Tongue (tissue), 2 donors: ENCODE results near the gene PDGFRB. TPM values are rescaled to one million over a fixed set of nuclear protein-coding genes. Genes with fewer than 3 reads are reported as not detected.

ENCODE experiments used
- DNase-seq: peaks from one replicate; pipeline ENCODE4 v3.0.0-alpha.2; 2015
- total RNA-seq: library from RNA; depleted of rRNA; stranded (reverse); fragments of >200 nt; gene quantifications from one replicate; pipeline ENCODE4 v1.2.3, GENCODE V29; 2014

PDGFRB gene
- total RNA-seq, 1 donor from 2014 or later: 129 TPM

DNA sequence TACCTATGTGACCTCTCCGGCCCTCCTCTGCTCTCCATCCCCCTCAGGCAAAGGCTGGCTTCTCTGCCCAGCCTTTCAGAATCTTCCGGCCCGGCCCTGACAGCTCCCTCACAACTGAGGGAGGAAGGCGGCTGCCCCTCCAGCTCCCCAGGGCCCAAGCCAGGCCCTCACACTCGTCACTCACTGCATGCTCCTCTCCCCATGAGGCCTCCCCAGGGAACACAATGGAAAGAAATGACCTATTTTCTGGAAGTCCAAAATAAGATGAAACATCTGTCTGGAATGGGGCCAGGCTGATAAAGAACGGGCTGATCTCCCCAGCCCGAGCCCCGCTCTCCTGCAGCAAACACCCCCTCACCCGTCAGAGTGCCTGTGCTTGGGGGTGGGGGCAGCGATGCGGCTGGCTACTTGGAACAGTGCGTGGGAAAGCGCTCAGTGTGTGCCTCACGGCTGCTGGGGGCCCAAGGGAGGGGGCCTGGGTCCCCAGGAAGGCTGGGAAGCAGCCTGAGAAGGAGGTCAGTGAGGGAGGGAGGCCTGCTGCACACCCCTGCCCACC lies 11.3 kb downstream of the PDGFRB start:
- DNase-seq: peak; percentile 66

DNA sequence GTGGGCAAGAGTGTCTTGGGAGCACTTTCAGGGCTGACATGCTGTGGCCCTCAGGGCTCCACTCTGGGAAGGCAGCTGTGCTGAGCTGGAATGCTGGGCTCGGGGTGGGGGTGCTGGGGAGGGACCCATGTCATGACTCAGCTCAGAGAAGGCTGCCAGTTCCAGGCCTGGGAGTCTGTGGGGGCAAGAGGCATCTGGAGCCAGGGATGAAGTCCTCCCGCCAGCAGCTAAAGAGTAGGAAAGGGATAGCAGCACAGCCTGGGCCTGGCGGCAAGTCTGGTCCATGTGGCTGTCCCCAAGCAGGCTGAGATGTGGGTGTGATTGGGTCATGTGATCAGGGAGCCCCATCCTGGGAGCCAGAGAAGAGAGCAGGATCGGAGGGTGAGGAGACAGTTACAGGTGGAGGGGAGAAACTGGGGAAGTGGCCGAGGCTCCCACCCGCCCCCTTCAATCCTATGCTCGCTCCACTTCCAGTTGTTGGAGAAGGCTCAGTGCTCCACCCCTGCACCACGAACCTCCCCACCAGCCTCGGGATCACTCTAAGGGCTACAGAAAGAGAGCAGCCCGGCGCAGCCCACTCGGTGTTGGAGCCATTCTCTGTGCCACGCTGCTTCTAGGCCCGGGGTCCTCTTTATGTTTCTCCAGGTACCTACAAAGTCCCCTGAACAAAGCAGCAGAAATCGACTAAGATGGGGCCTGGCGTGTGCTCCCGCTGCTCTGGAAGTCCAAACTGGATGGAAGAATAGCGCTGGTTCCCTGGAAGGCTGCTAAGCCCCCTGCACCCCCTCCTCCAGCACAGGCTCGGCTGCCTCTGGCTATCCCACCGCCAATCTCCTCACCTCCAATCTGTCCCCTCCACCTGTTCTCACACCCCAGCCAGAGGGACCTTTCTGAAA lies 12.0 kb downstream of the PDGFRB start:
- DNase-seq: peak; percentile 66

DNA sequence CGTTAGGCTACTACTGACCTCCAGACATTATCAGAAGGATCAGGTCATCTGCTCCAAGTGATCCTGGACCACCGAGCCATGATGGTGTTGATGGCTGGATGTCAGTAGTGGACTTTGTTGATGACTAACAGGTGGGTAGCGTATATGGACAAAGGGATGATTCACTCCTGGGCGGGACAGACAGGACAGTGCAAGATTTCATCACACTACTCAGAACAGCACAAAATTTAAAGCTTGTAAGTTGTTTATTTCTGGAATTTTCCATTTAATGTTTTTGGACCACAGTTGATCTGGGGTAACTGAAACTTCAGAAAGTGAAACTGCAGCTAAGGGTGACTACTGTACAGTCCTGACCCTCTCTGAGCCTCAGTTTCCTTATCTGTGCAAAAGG lies 12.7 kb downstream of the PDGFRB start:
- DNase-seq: peak; percentile 51

DNA sequence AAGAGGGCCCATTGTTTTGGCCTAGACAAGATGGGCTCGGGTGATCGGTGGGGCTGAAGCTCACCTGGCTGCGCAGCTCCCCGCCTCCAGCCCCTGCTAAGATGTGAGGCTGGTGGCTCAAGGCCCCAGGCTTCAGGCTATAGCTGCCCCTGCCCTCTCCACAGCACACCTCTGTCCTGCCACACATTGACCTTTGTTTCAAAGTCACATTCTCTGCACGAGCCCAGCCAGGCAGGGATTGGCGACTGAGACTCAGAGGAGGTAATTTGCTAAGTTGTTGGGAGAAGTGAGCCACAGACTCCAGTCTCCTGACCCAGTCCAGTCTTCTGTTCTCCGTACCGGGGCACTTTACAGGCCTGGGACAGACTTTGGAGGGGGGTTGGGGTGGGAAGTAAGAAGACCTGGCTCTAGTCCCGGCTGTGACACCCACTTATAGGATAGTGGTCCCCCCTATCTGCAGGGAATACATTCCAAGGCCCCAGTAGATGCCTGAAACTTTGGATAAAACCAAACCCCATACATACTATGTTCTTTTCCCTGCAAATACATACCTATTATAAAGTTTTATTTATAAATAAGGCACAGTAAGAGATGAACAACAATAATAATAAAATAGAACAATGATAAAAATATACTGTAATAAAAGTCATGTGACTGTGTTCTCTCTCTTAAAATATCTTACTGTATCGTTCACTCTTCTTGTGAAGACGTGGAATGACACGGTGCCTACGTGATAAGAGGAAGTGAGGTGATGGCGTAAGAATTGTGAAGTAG lies 13.3 kb downstream of the PDGFRB start:
- DNase-seq: no peak

DNA sequence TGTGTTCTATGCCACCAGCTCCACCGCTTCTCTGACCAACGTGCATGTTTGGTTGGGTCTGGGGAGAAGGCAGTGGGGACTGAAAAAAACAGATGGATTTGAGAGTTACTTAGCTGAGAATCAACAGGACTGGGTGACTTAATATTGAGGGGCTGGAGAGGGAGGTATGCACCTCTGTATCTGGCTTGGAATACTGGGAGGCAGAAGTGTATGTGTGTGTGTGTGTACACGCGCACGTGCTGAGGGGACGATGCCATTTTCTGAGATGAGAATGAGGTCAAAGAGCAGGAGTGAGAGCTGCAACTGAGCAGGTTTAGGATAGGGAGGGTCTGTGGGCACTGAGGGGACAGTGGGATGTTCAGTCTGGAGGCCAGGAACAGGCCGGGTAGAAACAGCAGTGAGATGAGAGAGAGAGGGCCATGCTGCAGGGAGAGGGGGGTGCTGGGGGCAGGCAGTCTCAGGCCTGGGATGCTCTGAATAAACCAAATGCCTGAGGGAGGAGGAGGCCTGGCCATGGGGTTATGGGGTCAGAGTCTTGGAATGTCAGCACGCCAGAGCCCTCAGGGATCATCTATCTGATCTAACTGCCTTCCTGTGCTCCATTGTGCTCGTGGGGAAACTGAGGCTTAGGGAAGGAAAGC lies 14.0 kb downstream of the PDGFRB start:
- no peak for DNase-seq

DNA sequence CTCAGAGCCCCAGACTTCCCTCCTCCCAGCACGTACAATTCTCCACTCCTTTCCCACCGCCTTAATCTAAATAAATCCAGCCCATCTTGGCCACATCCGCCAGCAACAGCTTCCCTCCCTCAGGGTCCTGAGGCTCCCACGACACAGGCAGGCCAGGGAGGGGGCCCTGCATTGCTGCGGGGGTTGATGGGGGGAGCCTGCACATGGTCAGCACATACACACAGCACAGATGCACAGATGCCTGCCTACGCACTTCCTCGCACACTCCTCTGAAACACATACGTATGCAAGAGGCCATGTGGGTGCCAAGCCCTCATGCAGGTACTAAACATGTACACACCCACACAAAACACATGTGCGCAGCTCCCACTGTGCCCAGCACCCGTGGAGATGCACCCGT lies 14.8 kb downstream of the PDGFRB start:
- DNase-seq: peak; percentile 72

DNA sequence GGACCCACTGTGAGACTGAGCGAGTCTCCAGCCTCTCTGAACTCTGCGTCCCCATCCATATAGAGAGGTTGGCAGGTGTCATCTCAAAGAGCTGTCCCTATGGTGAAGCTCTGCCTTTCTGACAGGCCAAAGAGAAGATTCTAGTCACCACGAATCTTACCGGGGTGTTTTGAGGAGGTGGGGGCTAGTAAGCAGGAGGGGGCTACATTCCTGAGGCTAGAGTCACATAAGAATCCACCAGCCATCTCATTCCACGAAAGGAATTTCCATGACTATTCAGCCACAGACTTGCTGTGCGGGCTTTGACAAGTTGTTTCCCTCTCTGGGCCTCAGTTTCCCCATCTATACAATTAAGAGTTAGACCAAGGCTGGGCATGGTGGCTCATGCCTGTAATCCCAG lies 16.3 kb downstream of the PDGFRB start:
- DNase-seq: no peak

DNA sequence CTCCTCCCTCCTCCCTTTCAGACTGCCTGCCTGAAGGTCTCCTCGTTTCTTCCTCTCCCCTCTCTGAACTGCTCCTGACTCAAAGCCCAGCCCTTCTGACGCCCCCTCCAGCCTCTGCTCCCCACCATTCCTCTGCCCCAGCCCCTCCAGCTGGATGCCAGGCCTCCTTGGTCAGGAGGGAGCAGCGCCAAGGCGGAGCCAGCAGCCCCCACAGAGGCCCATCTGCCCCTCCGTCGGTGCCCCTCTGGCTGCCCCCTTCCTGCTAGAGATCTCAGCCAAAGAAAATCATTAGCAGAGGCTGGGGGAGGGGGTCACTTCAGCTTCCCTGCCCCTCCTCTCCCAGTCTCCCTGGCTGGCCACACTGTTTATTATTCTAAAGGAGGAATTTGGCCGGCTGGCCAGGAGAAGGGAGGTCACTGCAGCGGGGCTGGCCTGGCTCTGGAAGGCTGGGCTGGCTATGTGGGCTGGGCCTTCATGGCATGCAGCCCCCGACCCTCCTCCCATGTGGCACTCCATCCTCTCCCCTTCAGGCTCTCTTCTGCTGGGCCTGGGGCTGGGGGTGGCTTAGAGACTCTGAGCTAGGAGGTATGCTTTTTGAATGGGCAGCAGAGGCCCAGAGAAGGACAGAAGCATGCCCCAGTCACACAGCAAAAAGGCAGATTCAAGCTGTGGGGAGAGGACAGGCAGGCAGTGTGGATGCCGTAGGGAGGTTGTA lies 16.9 kb downstream of the PDGFRB start:
- peak; percentile 85 for DNase-seq

DNA sequence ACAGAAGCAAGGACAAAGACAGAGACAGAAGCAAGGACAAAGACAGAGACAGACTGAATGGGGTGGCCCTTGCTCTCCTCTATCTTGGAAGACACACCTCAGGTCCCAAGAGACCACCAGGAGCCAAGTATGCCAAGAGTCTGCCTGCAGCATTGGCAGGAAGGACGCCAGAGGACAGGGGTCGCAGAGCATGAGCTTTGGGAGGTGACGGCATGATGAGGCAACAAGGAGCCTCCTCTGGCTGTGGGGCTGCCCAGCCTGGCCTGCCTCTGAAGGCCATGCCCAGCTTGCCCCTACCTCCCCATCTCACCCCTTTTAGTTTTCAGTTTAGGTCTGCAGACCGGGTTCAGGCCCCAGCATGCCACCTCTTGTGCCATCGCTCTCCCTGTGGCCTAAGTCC lies 17.6 kb downstream of the PDGFRB start:
- DNase-seq: no peak

DNA sequence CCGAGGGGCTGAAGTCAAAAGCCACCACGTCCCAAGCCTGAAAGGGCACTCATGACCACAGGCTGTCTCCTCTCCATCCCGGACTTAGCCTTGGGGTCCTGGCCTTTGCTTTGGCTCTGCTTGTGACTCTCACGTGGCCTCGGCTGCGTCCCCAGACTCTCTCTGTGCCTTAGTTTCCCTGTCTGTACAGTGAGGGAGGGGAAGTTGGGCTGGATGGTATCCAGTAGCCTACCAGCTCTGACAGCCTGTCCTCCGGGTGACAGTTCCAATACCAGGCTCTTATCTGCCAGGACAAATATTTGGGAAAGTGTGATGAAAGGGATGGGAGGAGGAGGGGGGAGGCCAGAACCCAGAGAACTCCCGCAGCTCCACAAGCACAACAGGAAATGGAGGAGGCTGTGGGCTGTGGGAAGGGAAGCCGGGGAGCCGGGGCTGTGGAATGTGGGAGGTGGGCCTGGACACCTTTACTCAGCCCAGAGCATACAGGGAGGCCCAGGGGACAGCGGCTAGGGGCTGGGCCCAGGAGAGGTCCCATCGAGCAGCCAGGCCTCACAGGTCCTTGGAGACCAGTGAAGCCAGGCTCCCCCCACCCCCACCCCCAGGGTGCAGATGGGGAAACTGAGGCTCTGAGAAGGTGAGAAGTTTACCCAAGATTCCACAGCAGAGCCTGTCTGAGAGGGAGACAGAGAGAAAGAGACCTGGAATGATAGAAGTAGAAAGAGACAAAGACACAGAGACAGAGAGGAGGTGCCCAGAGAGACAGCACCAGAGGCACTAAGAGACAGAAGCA lies 18.3 kb downstream of the PDGFRB start:
- DNase-seq: no peak

DNA sequence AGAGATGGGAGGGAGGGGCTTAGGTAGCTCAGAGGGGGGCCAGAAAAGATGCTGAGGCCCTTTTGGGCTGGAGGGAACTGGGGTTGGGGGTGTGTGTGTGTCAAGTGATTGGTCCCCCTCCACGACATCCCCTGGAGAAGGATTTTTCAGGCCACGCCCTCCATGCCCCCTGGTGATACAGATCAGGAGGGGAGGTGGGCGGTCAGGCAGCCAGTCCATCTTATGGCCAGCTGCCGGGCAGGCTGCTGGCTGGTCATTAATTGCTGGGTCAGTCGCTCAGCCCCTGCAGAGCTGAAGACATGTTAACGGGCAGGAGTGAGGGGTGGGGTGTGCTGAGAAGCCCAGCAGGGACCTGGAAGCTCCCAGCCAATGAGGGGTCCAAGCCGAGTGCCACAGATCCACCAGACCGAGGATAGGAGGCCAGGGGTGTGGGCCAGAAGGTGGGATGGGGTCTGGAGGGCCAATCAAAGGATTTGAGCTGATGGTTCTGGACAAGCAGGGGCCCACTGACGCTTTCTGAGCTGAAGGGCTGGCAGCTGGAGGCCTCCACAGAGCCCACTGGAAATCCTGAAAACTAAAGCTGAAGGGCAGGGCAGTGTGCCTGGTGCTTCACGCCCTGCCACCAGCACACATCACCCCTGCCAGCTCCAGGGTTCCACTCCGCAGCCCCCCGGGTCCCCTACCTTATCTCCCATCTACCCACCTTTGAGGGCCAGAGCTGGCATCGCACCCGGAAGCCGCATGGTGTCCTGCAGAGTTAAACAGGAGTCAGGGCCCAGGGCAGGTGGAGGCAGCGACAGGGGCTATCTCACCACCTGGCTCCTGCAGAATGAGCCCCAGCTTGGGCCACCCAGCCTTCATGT lies 19.1 kb downstream of the PDGFRB start:
- no peak for DNase-seq

DNA sequence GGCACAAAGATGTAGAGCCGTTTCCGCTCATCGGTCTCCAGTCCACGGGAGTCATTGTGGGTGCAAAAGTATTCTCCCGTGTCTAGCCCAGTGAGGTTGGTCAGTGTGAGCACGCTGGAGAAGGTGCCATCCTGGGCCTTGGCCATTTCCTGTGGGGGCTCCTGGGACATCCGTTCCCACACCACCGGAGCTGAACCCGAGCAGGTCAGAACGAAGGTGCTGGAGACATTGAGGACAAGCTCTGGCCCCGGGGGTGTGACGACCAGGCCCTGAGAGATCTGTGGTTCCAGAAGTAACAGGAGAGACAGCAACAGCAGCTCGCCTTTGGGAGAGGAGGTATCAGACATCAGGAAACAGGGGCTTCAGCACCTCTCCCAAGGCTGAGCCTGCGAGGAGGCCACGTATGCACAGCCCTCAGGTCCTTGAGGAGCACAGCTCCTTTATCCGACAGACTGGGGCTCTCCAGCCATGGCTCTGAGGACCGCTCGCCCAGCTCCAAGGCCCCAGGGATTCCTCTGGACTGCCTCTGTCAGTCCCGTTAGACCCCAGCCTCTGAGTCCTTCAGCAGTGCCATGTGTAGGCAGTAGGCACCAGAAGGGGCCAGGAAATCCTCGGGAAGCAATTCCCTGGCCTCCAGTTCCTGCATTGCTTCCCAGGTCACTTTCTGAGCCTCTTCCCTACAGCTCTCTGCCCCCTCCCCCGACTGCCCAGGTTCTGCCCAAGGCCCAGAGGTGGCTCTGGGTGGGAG lies 19.9 kb downstream of the PDGFRB start:
- DNase-seq: no peak

DNA sequence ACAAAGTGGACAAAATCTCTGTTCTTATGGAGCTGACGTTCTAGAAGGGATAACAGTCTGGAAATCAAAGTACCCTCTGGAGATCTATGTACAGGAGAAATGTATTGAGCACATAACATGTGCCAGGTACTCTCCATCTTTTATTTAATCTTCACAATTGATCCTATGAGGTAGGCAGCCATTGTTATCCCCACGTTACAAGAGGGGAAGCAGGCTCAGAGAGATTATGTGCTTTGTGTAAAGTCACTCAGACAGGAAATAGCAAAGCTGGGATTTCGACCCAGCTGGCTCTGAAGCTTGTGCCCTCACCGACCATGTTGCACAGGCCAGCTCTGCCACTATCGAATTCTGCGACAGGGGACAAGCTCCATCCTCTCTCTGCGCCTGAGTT lies 21.5 kb downstream of the PDGFRB start:
- DNase-seq: no peak

DNA sequence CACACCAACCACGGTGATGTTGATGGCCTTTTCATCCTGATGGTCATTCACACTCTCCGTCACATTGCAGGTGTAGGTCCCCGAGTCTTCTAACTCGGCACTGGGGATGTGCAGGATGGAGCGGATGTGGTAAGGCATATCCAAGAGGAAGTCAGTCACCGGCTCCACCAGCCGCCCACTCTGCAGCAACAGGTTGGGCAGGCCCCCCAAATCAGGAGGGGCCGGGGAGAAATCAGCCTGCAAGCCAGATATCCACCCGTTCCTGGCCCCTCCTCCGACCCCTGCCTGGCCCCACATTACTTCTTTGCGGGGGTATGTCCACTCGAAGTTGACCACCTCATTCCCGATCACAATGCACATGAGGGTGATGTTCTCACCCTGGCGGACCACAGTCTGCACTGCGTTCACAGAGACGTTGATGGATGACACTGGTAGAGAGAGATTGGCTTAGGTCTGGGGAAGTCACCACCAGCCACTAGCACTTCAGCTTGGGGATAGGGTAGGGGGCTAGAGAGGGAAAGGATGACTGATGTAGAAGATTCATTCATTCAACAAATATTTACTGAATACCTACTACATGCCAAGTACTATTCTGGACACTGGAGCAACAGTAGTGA lies 22.0 kb downstream of the PDGFRB start:
- no peak for DNase-seq

DNA sequence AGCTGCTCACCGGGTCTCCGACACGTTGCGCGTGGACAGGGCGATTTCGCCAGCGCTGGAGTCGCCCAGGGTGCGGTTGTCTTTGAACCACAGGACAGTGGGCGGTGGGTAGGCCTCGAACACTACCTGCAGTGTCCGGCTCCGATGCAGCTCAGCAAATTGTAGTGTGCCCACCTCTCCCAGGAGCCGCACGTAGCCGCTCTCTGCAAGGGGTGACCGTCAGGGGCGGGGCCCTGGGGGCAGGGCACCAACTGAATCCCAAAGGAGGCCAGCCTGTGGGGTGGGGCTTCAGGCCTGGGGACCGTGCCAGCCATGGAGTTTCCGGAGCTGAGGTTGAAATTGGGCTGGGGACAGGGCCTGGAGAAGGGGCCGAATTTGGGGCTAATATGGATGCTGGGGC lies 22.9 kb downstream of the PDGFRB start:
- DNase-seq: no peak

DNA sequence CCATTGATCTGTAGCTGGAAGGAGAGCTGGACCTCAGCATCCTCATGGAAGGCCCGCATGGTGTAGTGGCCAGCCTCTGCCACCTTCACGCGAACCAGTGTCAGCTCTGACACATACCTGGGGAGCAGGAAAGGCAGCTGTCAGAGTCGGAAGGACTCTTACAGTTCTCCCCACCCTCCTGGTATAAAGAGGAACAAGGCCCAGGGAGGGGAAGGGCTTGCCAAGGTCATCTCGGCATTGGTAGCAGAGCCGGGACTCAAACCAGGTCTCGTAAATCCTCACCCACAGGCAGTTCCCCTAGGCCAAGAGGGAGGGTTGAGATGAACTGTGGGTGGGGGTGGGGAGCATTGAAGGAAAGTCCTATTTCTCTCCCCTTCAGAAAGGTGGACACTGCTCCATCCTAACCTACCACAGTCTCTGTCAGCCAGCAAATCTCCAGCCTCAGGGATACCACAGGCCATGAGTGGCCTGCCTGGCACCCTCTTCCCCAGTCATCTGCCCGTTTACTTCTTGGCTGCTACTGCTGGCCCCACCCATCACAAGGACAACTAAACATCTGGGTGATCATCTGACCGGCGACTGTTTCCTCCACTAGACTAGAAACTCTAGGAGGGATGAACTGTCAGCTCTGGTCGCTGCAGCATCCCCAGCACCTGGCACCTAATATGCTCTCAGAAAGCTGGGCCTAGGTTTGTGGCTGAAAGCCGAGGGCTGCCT lies 23.5 kb downstream of the PDGFRB start:
- no peak for DNase-seq

DNA sequence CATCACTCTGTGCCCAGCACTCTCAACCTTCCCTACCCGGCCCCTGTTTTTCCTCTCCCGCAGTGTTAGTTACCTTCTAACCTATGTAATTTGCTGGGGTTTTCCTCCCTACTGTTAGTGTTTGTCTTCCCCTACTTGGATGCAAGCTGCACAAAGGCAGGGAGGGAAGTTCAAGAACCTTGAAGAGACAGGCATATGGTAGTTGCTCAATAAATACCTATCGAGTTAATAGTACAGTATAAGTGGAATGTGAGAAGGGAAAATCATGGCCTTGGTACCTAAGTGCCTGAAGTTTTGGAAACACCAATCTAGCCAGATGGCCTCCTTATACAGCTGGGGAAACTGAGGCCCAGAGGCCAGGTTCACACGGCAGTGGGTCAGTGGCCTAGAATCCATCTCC lies 24.2 kb downstream of the PDGFRB start:
- no peak for DNase-seq

DNA sequence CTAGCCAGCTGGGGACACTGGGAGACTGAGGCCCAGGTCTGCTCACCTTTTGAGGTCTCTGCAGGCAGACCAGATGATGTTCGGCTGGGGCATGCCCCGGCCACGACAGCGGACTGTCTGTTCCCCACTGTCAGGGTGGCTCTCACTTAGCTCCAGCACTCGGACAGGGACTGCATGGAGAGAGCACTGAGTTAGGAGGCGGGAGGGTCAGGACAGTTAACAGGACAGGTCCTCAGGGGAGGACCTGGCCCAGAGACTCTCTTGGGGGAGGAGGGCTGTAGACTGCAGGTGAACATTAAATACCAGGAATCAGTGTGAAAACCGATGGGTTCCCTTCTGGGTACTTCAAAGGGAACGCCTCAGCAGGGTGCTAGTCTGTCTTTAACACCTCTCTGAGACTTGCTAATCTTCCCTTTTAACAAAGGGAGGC lies 25.1 kb downstream of the PDGFRB start:
- DNase-seq: no peak
